Measurements from ENCODE around the gene NR6A1. TPM values are rescaled to one million over a fixed set of nuclear protein-coding genes. Genes with fewer than 3 reads are reported as not detected.

The NR6A1 gene
- total RNA-seq, 1 donor = 0.36 TPM

GRCh38 chr9:124491049-124491975 lies 279.8 kb downstream of the NR6A1 start:
- H3K79me2 ChIP-seq (ENCODE audit: insufficient read depth, low read length) = no peaks in the 10 kb centered on the region
- H3K9me3 ChIP-seq (ENCODE audit: low read depth, low read length) = no peaks in the 10 kb centered on the region
- DNase-seq (ENCODE audit: insufficient read length, low spot score, missing footprints) = no peak
- no peak overlapping the region for H3K27ac ChIP-seq (ENCODE audit: low read depth, low read length)
- no peak overlapping the region for H2AFZ ChIP-seq (ENCODE audit: low read length)
- peaks cover 53% of the 10 kb centered on the region for H3K27me3 ChIP-seq (ENCODE audit: insufficient read depth, low read length)
- no peaks in the 10 kb centered on the region for H4K20me1 ChIP-seq (ENCODE audit: insufficient read depth, low read length)
- H3K4me3 ChIP-seq (ENCODE audit: insufficient read depth, low read length) = no peak overlapping the region
- no peak overlapping the region for H3K4me2 ChIP-seq (ENCODE audit: insufficient read depth, low read length)
- no peaks in the 10 kb centered on the region for H3K4me1 ChIP-seq (ENCODE audit: insufficient read depth, low read length)
- no peaks in the 10 kb centered on the region for H3K36me3 ChIP-seq (ENCODE audit: insufficient read depth, low read length)
- TF ChIP-seq CTCF (IDR thresholded peaks at IDR 0.05; ENCODE audit: extremely low read depth, low read depth, low read length) = no peak

- Histone ChIP-seq H4K20me1 (ENCODE audit: insufficient read depth, low read length) (no peaks in the 10 kb centered on the region), H2AFZ (ENCODE audit: low read length) (no peak overlapping the region), H3K36me3 (ENCODE audit: insufficient read depth, low read length) (no peaks in the 10 kb centered on the region), H3K4me3 (ENCODE audit: insufficient read depth, low read length) (no peak overlapping the region), H3K9me3 (ENCODE audit: low read depth, low read length) (no peaks in the 10 kb centered on the region), H3K79me2 (ENCODE audit: insufficient read depth, low read length) (no peaks in the 10 kb centered on the region), H3K27me3 (ENCODE audit: insufficient read depth, low read length) (peaks cover 53% of the 10 kb centered on the region), H3K27ac (ENCODE audit: low read depth, low read length) (no peak overlapping the region), H3K4me2 (ENCODE audit: insufficient read depth, low read length) (no peak overlapping the region), H3K4me1 (ENCODE audit: insufficient read depth, low read length) (no peaks in the 10 kb centered on the region)
- TF ChIP-seq CTCF (IDR thresholded peaks at IDR 0.05; ENCODE audit: extremely low read depth, low read depth, low read length) = no peak
- no peak for DNase-seq (ENCODE audit: insufficient read length, low spot score, missing footprints)
Measured at GRCh38 chr9:124490004-124490403, 281.1 kb downstream of the NR6A1 start.

- DNase-seq (ENCODE audit: insufficient read length, low spot score, missing footprints) = no peak
- H3K27me3 ChIP-seq (ENCODE audit: insufficient read depth, low read length) = peaks cover 50% of the 10 kb centered on the region
- H3K79me2 ChIP-seq (ENCODE audit: insufficient read depth, low read length) = no peaks in the 10 kb centered on the region
- no peak overlapping the region for H2AFZ ChIP-seq (ENCODE audit: low read length)
- no peaks in the 10 kb centered on the region for H3K36me3 ChIP-seq (ENCODE audit: insufficient read depth, low read length)
- TF ChIP-seq CTCF (IDR thresholded peaks at IDR 0.05; ENCODE audit: extremely low read depth, low read depth, low read length) = no peak
- H4K20me1 ChIP-seq (ENCODE audit: insufficient read depth, low read length) = no peaks in the 10 kb centered on the region
- no peak overlapping the region for H3K27ac ChIP-seq (ENCODE audit: low read depth, low read length)
- no peak overlapping the region for H3K4me2 ChIP-seq (ENCODE audit: insufficient read depth, low read length)
- H3K4me3 ChIP-seq (ENCODE audit: insufficient read depth, low read length) = no peak overlapping the region
- H3K4me1 ChIP-seq (ENCODE audit: insufficient read depth, low read length) = no peaks in the 10 kb centered on the region
- no peaks in the 10 kb centered on the region for H3K9me3 ChIP-seq (ENCODE audit: low read depth, low read length)
Measured at GRCh38 chr9:124489222-124489621, 281.9 kb downstream of the NR6A1 start.

GRCh38 chr9:124488641-124489210 lies 282.4 kb downstream of the NR6A1 start:
- Histone ChIP-seq H3K27ac (ENCODE audit: low read depth, low read length) (no peak overlapping the region), H3K4me2 (ENCODE audit: insufficient read depth, low read length) (no peak overlapping the region), H3K4me3 (ENCODE audit: insufficient read depth, low read length) (no peak overlapping the region), H3K36me3 (ENCODE audit: insufficient read depth, low read length) (no peaks in the 10 kb centered on the region), H3K27me3 (ENCODE audit: insufficient read depth, low read length) (peaks cover 46% of the 10 kb centered on the region), H4K20me1 (ENCODE audit: insufficient read depth, low read length) (peaks cover 3% of the 10 kb centered on the region), H2AFZ (ENCODE audit: low read length) (no peak overlapping the region), H3K9me3 (ENCODE audit: low read depth, low read length) (no peaks in the 10 kb centered on the region), H3K4me1 (ENCODE audit: insufficient read depth, low read length) (no peaks in the 10 kb centered on the region), H3K79me2 (ENCODE audit: insufficient read depth, low read length) (no peaks in the 10 kb centered on the region)
- DNase-seq (ENCODE audit: insufficient read length, low spot score, missing footprints) = no peak
- no peak for TF ChIP-seq CTCF (IDR thresholded peaks at IDR 0.05; ENCODE audit: extremely low read depth, low read depth, low read length)

Data from osteoblast (primary cell).